Tibial nerve (tissue), 4 donors: ENCODE measurements around the gene MYORG.

Experiments
- CTCF ChIP-seq, 5 experiments: fragments of 200-600 bp in 3 of 5; fragments of 450-650 bp in 2 of 5; sonication (generic) in 3 of 5; IDR thresholded peaks; one replicate each; pipeline ENCODE4 v1.5.1; 2016 to 2019; ENCODE audit warnings: antibody characterized with exemption in 5 of 5, mild to moderate bottlenecking in 3 of 5, moderate library complexity in 2 of 5
- EP300 ChIP-seq, 2 donors: sonication (generic); formaldehyde crosslinking; IDR thresholded peaks; one replicate each; pipeline ENCODE4 v1.6.1; 2017; ENCODE audit warnings: antibody characterized with exemption in 2 of 2, mild to moderate bottlenecking in 1 of 2
- POLR2A ChIP-seq, 2 donors: fragments of 450-650 bp; IDR thresholded peaks; one replicate each; pipeline ENCODE4 v1.6.1; 2017; ENCODE audit warnings: antibody characterized with exemption in 2 of 2, mild to moderate bottlenecking in 2 of 2, moderate library complexity in 2 of 2

DNA sequence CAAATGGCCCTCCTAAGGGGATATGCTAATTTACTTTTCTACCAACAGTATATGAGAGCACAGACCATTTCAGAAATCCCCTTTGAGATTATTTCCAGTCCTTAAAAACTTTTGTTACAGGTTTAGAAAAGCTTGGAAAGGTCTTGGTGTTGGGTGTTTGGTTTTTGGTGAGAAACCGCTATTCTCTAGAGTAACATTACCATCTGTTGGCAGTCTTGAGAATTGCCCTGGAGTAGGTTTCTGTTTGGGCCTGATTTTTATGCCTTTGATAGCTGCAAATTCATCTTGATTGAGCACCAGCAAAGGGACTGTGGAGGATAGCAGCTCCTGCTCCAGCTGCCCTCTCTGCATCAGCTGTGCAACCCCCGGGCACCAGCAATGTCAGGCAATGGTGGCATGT is 39.3 kb downstream of the MYORG start:
- TF ChIP-seq CTCF (IDR thresholded peaks at IDR 0.05) (no peak), EP300 (IDR thresholded peaks at IDR 0.05) (no peak), POLR2A (IDR thresholded peaks at IDR 0.05) (no peak)
